ENCODE measurements around the gene DOCK8.
"Not testable (repeated sequence)": the region's sequence is repeated elsewhere in the genome, so short reads cannot be mapped to it uniquely, and the experiment has no call there.

DOCK8 gene

DNA sequence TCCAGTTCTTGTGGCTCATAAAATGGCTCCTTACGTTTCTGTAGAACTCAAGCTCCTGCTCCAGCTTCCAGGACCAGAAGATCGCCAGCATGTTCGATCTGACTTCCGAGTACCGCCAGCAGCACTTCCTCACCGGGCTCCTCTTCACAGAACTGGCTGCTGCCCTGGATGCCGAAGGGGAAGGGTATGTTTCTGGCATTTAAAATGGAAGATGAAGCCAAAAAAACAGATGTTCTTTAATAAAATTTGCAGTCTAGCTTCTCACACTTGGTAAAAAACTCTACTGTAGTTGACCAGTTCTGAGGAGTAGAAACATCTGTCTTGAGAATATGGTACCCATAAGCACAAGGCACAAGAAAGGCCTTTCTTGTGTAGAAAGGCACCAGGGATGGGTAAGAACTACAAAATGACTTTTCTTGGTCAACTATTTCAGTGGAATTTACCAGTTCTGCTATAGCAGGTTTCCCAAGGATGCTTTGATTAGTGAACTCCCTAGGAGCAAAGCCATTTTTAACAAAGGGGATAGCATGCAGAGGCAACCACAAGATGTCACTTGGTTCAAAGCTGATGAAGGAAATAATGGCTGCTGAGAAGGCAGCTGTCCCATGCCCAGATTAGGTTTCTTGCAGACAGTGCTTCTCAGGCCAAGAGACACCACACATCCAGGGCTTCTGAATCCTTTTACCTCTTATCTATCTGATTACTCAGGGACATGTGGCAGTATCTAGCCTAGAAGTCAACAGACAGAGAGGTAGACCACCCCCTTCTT lies 192.4 kb downstream of the DOCK8 start:
- Histone ChIP-seq H3K4me3 (ENCODE audit: low read depth, low read length) (no peak overlapping the region), H3K27me3 (no peaks in the 10 kb centered on the region), H3K4me1 (no peaks in the 10 kb centered on the region), H3K9me3 (no peaks in the 10 kb centered on the region), H3K36me3 (no peaks in the 10 kb centered on the region)
- TF ChIP-seq, protein P1, sequence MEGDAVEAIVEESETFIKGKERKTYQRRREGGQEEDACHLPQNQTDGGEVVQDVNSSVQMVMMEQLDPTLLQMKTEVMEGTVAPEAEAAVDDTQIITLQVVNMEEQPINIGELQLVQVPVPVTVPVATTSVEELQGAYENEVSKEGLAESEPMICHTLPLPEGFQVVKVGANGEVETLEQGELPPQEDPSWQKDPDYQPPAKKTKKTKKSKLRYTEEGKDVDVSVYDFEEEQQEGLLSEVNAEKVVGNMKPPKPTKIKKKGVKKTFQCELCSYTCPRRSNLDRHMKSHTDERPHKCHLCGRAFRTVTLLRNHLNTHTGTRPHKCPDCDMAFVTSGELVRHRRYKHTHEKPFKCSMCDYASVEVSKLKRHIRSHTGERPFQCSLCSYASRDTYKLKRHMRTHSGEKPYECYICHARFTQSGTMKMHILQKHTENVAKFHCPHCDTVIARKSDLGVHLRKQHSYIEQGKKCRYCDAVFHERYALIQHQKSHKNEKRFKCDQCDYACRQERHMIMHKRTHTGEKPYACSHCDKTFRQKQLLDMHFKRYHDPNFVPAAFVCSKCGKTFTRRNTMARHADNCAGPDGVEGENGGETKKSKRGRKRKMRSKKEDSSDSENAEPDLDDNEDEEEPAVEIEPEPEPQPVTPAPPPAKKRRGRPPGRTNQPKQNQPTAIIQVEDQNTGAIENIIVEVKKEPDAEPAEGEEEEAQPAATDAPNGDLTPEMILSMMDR (IDR thresholded peaks at IDR 0.05; ENCODE audit: low read depth, low read length), result no peak
- no peak for DNase-seq

DNA sequence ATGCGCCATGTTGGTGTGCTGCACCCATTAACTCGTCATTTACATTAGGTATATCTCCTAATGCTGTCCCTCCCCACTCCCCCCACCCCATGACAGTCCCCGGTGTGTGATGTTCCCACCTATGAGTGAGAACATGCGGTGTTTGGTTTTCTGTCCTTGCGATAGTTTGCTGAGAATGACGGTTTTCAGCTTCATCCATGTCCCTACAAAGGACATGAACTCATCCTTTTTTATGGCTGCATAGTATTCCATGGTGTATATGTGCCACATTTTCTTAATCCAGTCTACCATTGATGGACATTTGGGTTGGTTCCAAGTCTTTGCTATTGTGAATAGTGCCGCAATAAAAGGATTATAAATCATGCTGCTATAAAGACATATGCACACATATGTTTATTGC lies 195.0 kb downstream of the DOCK8 start:
- not testable (repeated sequence) for H3K4me3 ChIP-seq (ENCODE audit: low read depth, low read length); H3K27me3 ChIP-seq; H3K4me1 ChIP-seq; H3K36me3 ChIP-seq; DNase-seq; H3K9me3 ChIP-seq

DNA sequence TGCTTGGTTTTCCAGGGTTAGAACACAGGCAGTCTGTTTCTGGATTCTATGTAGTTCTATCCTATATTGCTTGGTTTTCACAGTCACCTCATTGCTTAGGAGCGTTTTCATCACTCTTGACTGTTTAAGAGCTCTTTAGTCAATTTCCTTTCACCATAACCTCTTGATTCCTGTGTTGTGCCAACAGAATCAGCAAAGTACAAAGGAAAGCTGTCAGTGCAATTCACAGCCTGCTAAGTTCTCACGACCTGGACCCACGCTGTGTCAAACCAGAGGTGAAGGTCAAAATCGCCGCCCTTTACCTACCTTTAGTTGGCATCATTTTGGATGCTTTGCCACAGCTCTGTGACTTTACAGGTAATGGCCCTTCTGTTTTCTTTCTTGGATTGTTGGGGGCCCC lies 199.9 kb downstream of the DOCK8 start:
- TF ChIP-seq, protein P1 (IDR thresholded peaks at IDR 0.05; ENCODE audit: low read depth, low read length), result no peak
- H3K4me1 ChIP-seq, result no peaks in the 10 kb centered on the region
- H3K36me3 ChIP-seq, result no peaks in the 10 kb centered on the region
- no peak overlapping the region for H3K4me3 ChIP-seq (ENCODE audit: low read depth, low read length)
- H3K9me3 ChIP-seq, result no peaks in the 10 kb centered on the region
- H3K27me3 ChIP-seq, result no peaks in the 10 kb centered on the region
- no peak for DNase-seq

GRCh38 chr9:419571-420171 lies 205.0 kb downstream of the DOCK8 start:
- no peaks in the 10 kb centered on the region for H3K36me3 ChIP-seq
- no peak overlapping the region for H3K4me3 ChIP-seq (ENCODE audit: low read depth, low read length)
- no peaks in the 10 kb centered on the region for H3K4me1 ChIP-seq
- no peaks in the 10 kb centered on the region; the same call in 1 of the 2 replicates for H3K9me3 ChIP-seq
- DNase-seq, result no peak
- no peaks in the 10 kb centered on the region; the same call in 1 of the 2 replicates for H3K27me3 ChIP-seq
- TF ChIP-seq, protein P1 (IDR thresholded peaks at IDR 0.05; ENCODE audit: low read depth, low read length), result no peak

GRCh38 chr9:421896-422295 lies 207.2 kb downstream of the DOCK8 start:
- TF ChIP-seq, protein P1 (IDR thresholded peaks at IDR 0.05; ENCODE audit: low read depth, low read length), result no peak
- Histone ChIP-seq H3K27me3 (no peaks in the 10 kb centered on the region; the same call in 1 of the 2 replicates), H3K4me1 (no peaks in the 10 kb centered on the region), H3K36me3 (no peaks in the 10 kb centered on the region), H3K4me3 (ENCODE audit: low read depth, low read length) (no peak overlapping the region), H3K9me3 (no peaks in the 10 kb centered on the region; the same call in 1 of the 2 replicates)
- DNase-seq, result no peak

GRCh38 chr9:426264-426663 lies 211.6 kb downstream of the DOCK8 start:
- Histone ChIP-seq H3K4me3 (ENCODE audit: low read depth, low read length) (no peak overlapping the region), H3K9me3 (no peaks in the 10 kb centered on the region), H3K27me3 (no peaks in the 10 kb centered on the region), H3K36me3 (no peaks in the 10 kb centered on the region), H3K4me1 (no peaks in the 10 kb centered on the region)
- TF ChIP-seq, protein P1 (IDR thresholded peaks at IDR 0.05; ENCODE audit: low read depth, low read length), result no peak
- DNase-seq, result no peak

Data from BE2C (cell line).